K562 (cell line): ENCODE data around the gene TBX19. TPM values are rescaled to one million over a fixed set of nuclear protein-coding genes. Genes with fewer than 3 reads are reported as not detected.

Source experiments
- ATAC-seq: fragments of 200-7000 bp; cut with Tn5 transposase; 3 replicates; pipeline ENCODE4 v1.9.1; 2020; ENCODE audit warnings: moderate library complexity
- BruUV-seq: library from RNA; stranded (reverse); fragments of 400-500 nt; replicated peaks from 2 replicates; lab custom pipeline; 2021; lab: Mats Ljungman, UMichigan
- CTCF ChIA-PET: fragments of 300-600 bp; formaldehyde crosslinking; extraction: SDS; loops from one replicate; lab custom pipeline; 2021; ENCODE audit warnings: low intra/inter-chr PET ratio; lab: Yijun Ruan, JAX
- POLR2A ChIA-PET: fragments of 300-600, 350-650 bp; sonication (Branson Sonifier 250); formaldehyde crosslinking; extraction: SDS; loops from one replicate; lab custom pipeline; 2021; ENCODE audit warnings: antibody characterized with exemption, inconsistent platforms; lab: Yijun Ruan, JAX
- DNase-seq, 4 experiments: peaks; one replicate each; pipeline versions ENCODE4 v3.0.0 to v3.0.0-alpha.2; 2011 to 2018; ENCODE audit warnings: low spot score in 3 of 4, mixed read lengths in 3 of 4; ENCODE audit errors: extremely low read depth in 1 of 4
- FAIRE-seq: peaks from 2 replicates; lab custom pipeline; 2011; peaks lifted over from hg19 to GRCh38; lab: Jason Lieb, UNC
- H2AFZ ChIP-seq: 2 replicates; pipeline ENCODE4 v1.6.0; 2011; ENCODE audit warnings: low read depth, low read length, control low read depth, inconsistent platforms
- H3K27ac ChIP-seq: fragments of 200-600 bp; 3 replicates; pipeline ENCODE4 v1.8.0; 2011; ENCODE audit warnings: low read depth, mild to moderate bottlenecking, control low read depth, inconsistent platforms, low read length, moderate library complexity, mixed read lengths; ENCODE audit errors: extremely low read depth
- H3K27me3 ChIP-seq, 2 experiments: fragments of 300-600 bp in 1 of 2; 2 replicates in 1 of 2; 3 replicates in 1 of 2; pipeline versions ENCODE4 v1.6.0 to v1.8.0; 2011; ENCODE audit warnings: inconsistent platforms in 2 of 2, low read length in 2 of 2, mild to moderate bottlenecking in 1 of 2, mixed read lengths in 1 of 2, moderate library complexity in 1 of 2; ENCODE audit not compliant: control insufficient read depth in 2 of 2, insufficient read depth in 2 of 2
- H3K36me3 ChIP-seq: fragments of 300-600 bp; 3 replicates; pipeline ENCODE4 v1.8.0; 2011; ENCODE audit warnings: mild to moderate bottlenecking, low read length, inconsistent platforms; ENCODE audit not compliant: control insufficient read depth, insufficient read depth
- H3K4me1 ChIP-seq, 2 experiments: fragments of 200-600 bp in 1 of 2; replicated peaks in 1 of 2; 2 replicates in 1 of 2; 3 replicates in 1 of 2; pipeline versions ENCODE4 v1.5.1 to v1.8.0; 2011; ENCODE audit warnings: inconsistent platforms in 2 of 2, low read length in 2 of 2, mild to moderate bottlenecking in 1 of 2, mixed read lengths in 1 of 2, moderate library complexity in 1 of 2; ENCODE audit not compliant: control insufficient read depth in 2 of 2, insufficient read depth in 2 of 2
- H3K4me2 ChIP-seq: 2 replicates; pipeline ENCODE4 v1.6.1; 2011; ENCODE audit warnings: low read length, control low read depth, inconsistent platforms, mixed read lengths; ENCODE audit not compliant: insufficient read depth
- H3K4me3 ChIP-seq: fragments of 200-600 bp; sonication (generic), shearing (Covaris generic); 2 replicates; pipeline ENCODE4 v1.5.1; 2016; ENCODE audit warnings: control low read depth, inconsistent platforms
- H3K79me2 ChIP-seq: fragments of 200-600 bp; 3 replicates; pipeline ENCODE4 v1.8.0; 2011; ENCODE audit warnings: low read length, inconsistent platforms; ENCODE audit not compliant: control insufficient read depth, insufficient read depth
- H3K9ac ChIP-seq, 2 experiments: 2 replicates each; pipeline versions ENCODE4 v1.6.0 to v1.6.1; 2011; ENCODE audit warnings: low read depth in 2 of 2, low read length in 2 of 2, control low read depth in 1 of 2, inconsistent platforms in 1 of 2, mild to moderate bottlenecking in 1 of 2, mixed read lengths in 1 of 2; ENCODE audit not compliant: insufficient read depth in 1 of 2
- H3K9me1 ChIP-seq: one replicate; pipeline ENCODE4 v1.6.0; 2011; ENCODE audit warnings: inconsistent platforms, mild to moderate bottlenecking, low read length, moderate library complexity; ENCODE audit not compliant: control insufficient read depth, insufficient read depth
- H3K9me3 ChIP-seq: replicated peaks from 2 replicates; pipeline ENCODE4 v1.5.1; 2011; ENCODE audit warnings: low read depth, low read length, inconsistent platforms; ENCODE audit not compliant: control insufficient read depth, insufficient read depth
- H4K20me1 ChIP-seq: replicated peaks from 2 replicates; pipeline ENCODE4 v1.6.1; 2011; ENCODE audit warnings: low read length, inconsistent platforms, mixed read lengths; ENCODE audit not compliant: control insufficient read depth, insufficient read depth
- AFF4 ChIP-seq: sonication (generic); formaldehyde crosslinking; IDR thresholded peaks from 2 replicates; pipeline ENCODE4 v1.8.0; 2023; ENCODE audit warnings: mild to moderate bottlenecking, missing genetic modification reagents
- CHCHD3 ChIP-seq: fragments of 250-450 bp; sonication (Bioruptor Pico); IDR thresholded peaks from 2 replicates; pipeline ENCODE4 v2.1.2; 2022; ENCODE audit warnings: mild to moderate bottlenecking
- HDAC8 ChIP-seq: fragments of 450-650 bp; IDR thresholded peaks from 2 replicates; pipeline ENCODE4 v1.6.1; 2016; ENCODE audit warnings: mild to moderate bottlenecking, missing genetic modification characterization, moderate library complexity, missing compliant biosample characterization
- JUNB ChIP-seq: fragments of 450-650 bp; formaldehyde crosslinking; conservative IDR thresholded peaks from 2 replicates; pipeline ENCODE4 v1.4.0; 2020; ENCODE audit warnings: mild to moderate bottlenecking
- KAT8 ChIP-seq: fragments of 450-650 bp; IDR thresholded peaks from 2 replicates; pipeline ENCODE4 v1.6.1; 2016; ENCODE audit warnings: low read depth, mild to moderate bottlenecking
- KDM1A ChIP-seq, 2 experiments: fragments of 450-650 bp; IDR thresholded peaks; 2 replicates each; pipeline ENCODE4 v1.6.1; 2016; ENCODE audit warnings: mild to moderate bottlenecking in 2 of 2
- ZNF124 ChIP-seq: sonication (generic); formaldehyde crosslinking; IDR thresholded peaks from 2 replicates; pipeline ENCODE4 v1.8.1; 2022; ENCODE audit warnings: missing genetic modification reagents
- WGBS: fragments of 100-300 bp; shearing (Covaris generic); methylation state at CpG from one replicate; pipeline ENCODE4 v1.1.6; 2016; ENCODE audit warnings: low coverage, mixed read lengths; ENCODE audit not compliant: insufficient coverage; ENCODE audit errors: missing lambda C conversion rate; 5-methylcytosine and 5-hydroxymethylcytosine counted together
- in situ Hi-C: fragments of 300-500 bp; cut with MboI; formaldehyde crosslinking; loops from 4 replicates; pipeline ENCODE4 v1.15.0; 2018; ENCODE audit warnings: inconsistent platforms, mixed read lengths
- intact Hi-C: fragments of 100-400 bp; cut with micrococcal nuclease; formaldehyde crosslinking; loops from 2 replicates; pipeline ENCODE4 v1.14.2; 2022
- polyA plus RNA-seq, 8 experiments: library from polyadenylated mRNA; depleted of rRNA in 4 of 8; stranded (reverse) in 5 of 8; unstranded in 3 of 8; fragments of >200 nt; fragmentation: Nextera tagmentation in 2 of 8; fragmentation: Illumina TruSeq in 1 of 8; extraction: Ambion mirVana in 2 of 8; extraction: Trizol in 1 of 8; gene quantifications; 2 replicates each; pipeline versions ENCODE4 v1.2.1 to v1.2.3, GENCODE V29; 2011 to 2014; ENCODE audit warnings: inconsistent platforms in 1 of 8, missing spikeins in 1 of 8
- total RNA-seq, 7 experiments: library from RNA; depleted of rRNA in 6 of 7; stranded (reverse); fragments of >200 nt in 6 of 7; fragmentation: Illumina TruSeq in 2 of 7; extraction: Trizol in 2 of 7; gene quantifications; 2 replicates each; pipeline versions ENCODE4 v1.2.1 to v1.2.3, GENCODE V29; 2011 to 2021; ENCODE audit warnings: low replicate concordance in 1 of 7
- TF ChIP-seq, protein P1 (sequence below): fragments of 150-350 bp; conservative IDR thresholded peaks from 2 replicates; pipeline ENCODE4 v1.6.1; 2014; ENCODE audit warnings: low read length

Gene TBX19
- total and polyA plus RNA-seq, 9 of the 15 experiments (the other 6 are each of a cell fraction or from before 2014, with no cell fraction given) = 0.32 to 3.1 (median 0.95) TPM

DNA sequence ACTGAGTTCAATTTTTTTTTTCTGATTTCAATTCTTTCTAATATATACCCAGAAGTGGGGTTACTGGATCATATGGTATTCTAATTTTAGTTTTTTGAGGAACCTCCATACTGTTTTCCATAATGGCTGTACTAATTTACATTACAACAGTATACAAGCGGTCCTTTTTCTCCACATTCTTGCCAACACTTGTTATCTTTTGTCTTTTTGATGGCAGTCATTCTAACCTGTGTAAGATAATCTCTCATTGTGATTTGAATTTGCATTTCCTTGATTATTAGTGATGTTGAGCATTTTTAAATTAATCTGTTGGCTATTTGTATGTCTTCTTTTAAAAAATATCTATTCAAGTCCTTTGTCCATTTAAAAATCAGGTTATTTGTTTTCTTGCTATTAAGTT is 21.1 kb upstream of the TBX19 start:
- in situ Hi-C loops = no loop called here
- Histone ChIP-seq H3K27ac (no peak overlapping the region), H3K4me2 (no peak overlapping the region), H3K36me3 (no peaks in the 10 kb centered on the region; the same call in 2 of the 3 replicates), H3K9me1 (no peaks in the 10 kb centered on the region), H3K9ac (no peak overlapping the region), H2AFZ (no peak overlapping the region), H3K9me3 (peaks cover 2% of the 10 kb centered on the region), H3K4me3 (no peak overlapping the region), H3K27me3 (no peaks in the 10 kb centered on the region), H4K20me1 (no peaks in the 10 kb centered on the region), H3K4me1 (no peaks in the 10 kb centered on the region), H3K79me2 (no peaks in the 10 kb centered on the region)
- ATAC-seq (no peak), FAIRE-seq (no peak), DNase-seq (no peak)
- BruUV-seq = no TSS peak
- WGBS = 62% methylated on average over 1 of the region's 1 CpG
- intact Hi-C loops = no loop called here
- TF ChIP-seq AFF4 (CRISPR knock-in tag) (no peak), HDAC8 (tag) (no peak), KDM1A (IDR thresholded peaks at IDR 0.05) (no peak), KAT8 (no peak), JUNB (CRISPR knock-in tag) (no peak), ZNF124 (CRISPR knock-in tag) (no peak), CHCHD3 (CRISPR knock-in tag) (no peak)
- TF ChIP-seq, protein P1, sequence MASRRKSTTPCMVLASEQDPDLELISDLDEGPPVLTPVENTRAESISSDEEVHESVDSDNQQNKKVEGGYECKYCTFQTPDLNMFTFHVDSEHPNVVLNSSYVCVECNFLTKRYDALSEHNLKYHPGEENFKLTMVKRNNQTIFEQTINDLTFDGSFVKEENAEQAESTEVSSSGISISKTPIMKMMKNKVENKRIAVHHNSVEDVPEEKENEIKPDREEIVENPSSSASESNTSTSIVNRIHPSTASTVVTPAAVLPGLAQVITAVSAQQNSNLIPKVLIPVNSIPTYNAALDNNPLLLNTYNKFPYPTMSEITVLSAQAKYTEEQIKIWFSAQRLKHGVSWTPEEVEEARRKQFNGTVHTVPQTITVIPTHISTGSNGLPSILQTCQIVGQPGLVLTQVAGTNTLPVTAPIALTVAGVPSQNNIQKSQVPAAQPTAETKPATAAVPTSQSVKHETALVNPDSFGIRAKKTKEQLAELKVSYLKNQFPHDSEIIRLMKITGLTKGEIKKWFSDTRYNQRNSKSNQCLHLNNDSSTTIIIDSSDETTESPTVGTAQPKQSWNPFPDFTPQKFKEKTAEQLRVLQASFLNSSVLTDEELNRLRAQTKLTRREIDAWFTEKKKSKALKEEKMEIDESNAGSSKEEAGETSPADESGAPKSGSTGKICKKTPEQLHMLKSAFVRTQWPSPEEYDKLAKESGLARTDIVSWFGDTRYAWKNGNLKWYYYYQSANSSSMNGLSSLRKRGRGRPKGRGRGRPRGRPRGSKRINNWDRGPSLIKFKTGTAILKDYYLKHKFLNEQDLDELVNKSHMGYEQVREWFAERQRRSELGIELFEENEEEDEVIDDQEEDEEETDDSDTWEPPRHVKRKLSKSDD = no peak
- CTCF ChIA-PET = no interaction called here
- POLR2A ChIA-PET = interaction anchor here (1.4 kb wide), 1 partner anchor 17 kb away, joined by 4 read pairs; no protein-coding TSS in a partner anchor
